ENCODE results near the gene MARCHF2. TPM values are rescaled to one million over a fixed set of nuclear protein-coding genes. Genes with fewer than 3 reads are reported as not detected.

MARCHF2 gene
- total RNA-seq, 1 experiment from 2014 or later = 27.5 TPM

DNA sequence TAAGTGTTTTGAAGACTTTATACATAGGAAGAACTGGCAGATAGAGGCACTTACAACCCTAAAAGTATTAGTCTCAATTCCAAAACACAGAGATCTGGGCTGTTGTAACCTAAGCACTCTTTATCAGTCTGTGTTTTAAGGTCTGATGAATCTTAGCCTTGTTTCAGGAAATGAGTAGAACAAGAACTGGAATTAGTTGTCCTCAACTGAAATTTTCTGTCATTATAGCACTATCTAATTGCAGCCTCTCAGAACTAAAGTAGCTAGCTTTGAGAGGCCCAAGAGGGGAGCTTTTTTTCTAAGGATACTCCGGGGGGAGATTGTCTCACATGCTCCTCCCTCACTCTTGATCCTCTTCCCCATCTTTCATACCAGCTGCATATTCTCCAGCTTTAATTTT is 44.7 kb downstream of the MARCHF2 start:
- Mint-ChIP-seq H3K36me3 (ENCODE audit: insufficient read depth in 1 of 3, low read depth in 3 of 3) (peaks cover 23 to 68% (median 62%) of the 10 kb centered on the region in 3 experiments; a peak in 6 of 7 replicates), H3K27me3 (ENCODE audit: low read depth) (no peaks in the 10 kb centered on the region), H3K4me1 (peaks cover 75 to 82% of the 10 kb centered on the region in 2 experiments), H3K4me3 (no peak overlapping the region), H3K9me3 (no peaks in the 10 kb centered on the region), H3K27ac (0 out of 7 replicates have a peak overlapping the region, but pooled peaks of 1 of the 3 experiments have one; percentile 88)
- peaks cover 2% of the 10 kb centered on the region; the same call in 1 of the 2 replicates for H3K4me1 ChIP-seq (ENCODE audit: insufficient read depth, low read length)
- H3K23me2 ChIP-seq (ENCODE audit: insufficient read length, low read depth, low read length, poor library complexity, severe bottlenecking) = no peaks in the 10 kb centered on the region
- H3K9ac ChIP-seq (ENCODE audit: extremely low read depth, insufficient read length, low read length) = no peak overlapping the region
- no peaks in the 10 kb centered on the region for H4K20me1 ChIP-seq (ENCODE audit: control insufficient read depth, insufficient read depth, insufficient read length)
- no peak overlapping the region for H3K23ac ChIP-seq (ENCODE audit: insufficient read length, low read depth, low read length)
- H4K5ac ChIP-seq (ENCODE audit: insufficient read length, low read depth, low read length) = no peak overlapping the region
- H3K18ac ChIP-seq (ENCODE audit: insufficient read length, low read depth, low read length) = no peak overlapping the region
- no CpG with 5 or more reads among the region's 1 CpG for WGBS (ENCODE audit: extremely low coverage, insufficient read length, low lambda C conversion rate)
- peaks cover 7% of the 10 kb centered on the region for H3K79me1 ChIP-seq (ENCODE audit: insufficient read depth, low read depth, low read length, poor library complexity, severe bottlenecking)
- no peaks in the 10 kb centered on the region for H3K27me3 ChIP-seq (ENCODE audit: insufficient read depth, low read length)
- H3K4ac ChIP-seq (ENCODE audit: low read depth, low read length) = no peak overlapping the region
- no peak overlapping the region for H3K4me2 ChIP-seq (ENCODE audit: insufficient read depth, insufficient read length, low read length)
- H2BK15ac ChIP-seq (ENCODE audit: low read depth, low read length) = no peak overlapping the region
- H3K9me3 ChIP-seq (ENCODE audit: control insufficient read depth, low read depth, low read length) = no peaks in the 10 kb centered on the region
- no peak overlapping the region for H2BK120ac ChIP-seq (ENCODE audit: low read depth, low read length, poor library complexity, severe bottlenecking)
- no peak for TF ChIP-seq CTCF (conservative IDR thresholded peaks at IDR 0.05)
- no peak overlapping the region for H2BK5ac ChIP-seq (ENCODE audit: insufficient read length, low read length)
- no peak overlapping the region for H3K27ac ChIP-seq (ENCODE audit: insufficient read length, low read depth, low read length)
- no peak overlapping the region for H2BK20ac ChIP-seq (ENCODE audit: low read depth, low read length, poor library complexity, severe bottlenecking)
- H3K14ac ChIP-seq (ENCODE audit: insufficient read depth, low read length) = no peak overlapping the region
- no peak for DNase-seq
- no peak overlapping the region for H4K8ac ChIP-seq (replicated peaks; ENCODE audit: insufficient read length, low read depth, low read length)
- no peak overlapping the region for H4K91ac ChIP-seq (ENCODE audit: insufficient read length, low read depth, low read length)
- peaks cover 90% of the 10 kb centered on the region for H3K79me2 ChIP-seq (ENCODE audit: insufficient read depth, low read length)
- no peak overlapping the region for H2BK12ac ChIP-seq (ENCODE audit: insufficient read length, low read depth, low read length)
- H3K56ac ChIP-seq (ENCODE audit: insufficient read length, low read depth, low read length) = no peak overlapping the region
- H3T11ph ChIP-seq (ENCODE audit: low read length) = no peak overlapping the region
- H2AK5ac ChIP-seq (ENCODE audit: insufficient read length, low read length) = no peak overlapping the region
- H2AFZ ChIP-seq (ENCODE audit: low read length) = no peak overlapping the region

All from H9 (cell line).